Liver (tissue), 3 donors: ENCODE results near the gene ADCY7.

Experiments used
- FOXA1 ChIP-seq: IDR thresholded peaks from 2 replicates; pipeline ENCODE4 v1.6.1; 2016; ENCODE audit warnings: antibody characterized with exemption
- HNF4A ChIP-seq, 2 donors: conservative IDR thresholded peaks; 2 replicates each; pipeline ENCODE4 v1.6.1; 2016; ENCODE audit warnings: antibody characterized with exemption in 2 of 2, mild to moderate bottlenecking in 2 of 2
- TF ChIP-seq, protein P1 (sequence below): fragments of 150-350 bp; IDR thresholded peaks from 2 replicates; pipeline ENCODE4 v1.5.1; 2017; ENCODE audit warnings: improper control_type of control experiment, low read depth, low read length; ENCODE audit not compliant: missing input control
- donor health status: healthy.
- donor health status: healthy.

GRCh38 chr16:50273382-50273690 lies 7.0 kb downstream of the ADCY7 start:
- TF ChIP-seq, protein P1, sequence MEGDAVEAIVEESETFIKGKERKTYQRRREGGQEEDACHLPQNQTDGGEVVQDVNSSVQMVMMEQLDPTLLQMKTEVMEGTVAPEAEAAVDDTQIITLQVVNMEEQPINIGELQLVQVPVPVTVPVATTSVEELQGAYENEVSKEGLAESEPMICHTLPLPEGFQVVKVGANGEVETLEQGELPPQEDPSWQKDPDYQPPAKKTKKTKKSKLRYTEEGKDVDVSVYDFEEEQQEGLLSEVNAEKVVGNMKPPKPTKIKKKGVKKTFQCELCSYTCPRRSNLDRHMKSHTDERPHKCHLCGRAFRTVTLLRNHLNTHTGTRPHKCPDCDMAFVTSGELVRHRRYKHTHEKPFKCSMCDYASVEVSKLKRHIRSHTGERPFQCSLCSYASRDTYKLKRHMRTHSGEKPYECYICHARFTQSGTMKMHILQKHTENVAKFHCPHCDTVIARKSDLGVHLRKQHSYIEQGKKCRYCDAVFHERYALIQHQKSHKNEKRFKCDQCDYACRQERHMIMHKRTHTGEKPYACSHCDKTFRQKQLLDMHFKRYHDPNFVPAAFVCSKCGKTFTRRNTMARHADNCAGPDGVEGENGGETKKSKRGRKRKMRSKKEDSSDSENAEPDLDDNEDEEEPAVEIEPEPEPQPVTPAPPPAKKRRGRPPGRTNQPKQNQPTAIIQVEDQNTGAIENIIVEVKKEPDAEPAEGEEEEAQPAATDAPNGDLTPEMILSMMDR: no peak
- TF ChIP-seq FOXA1 (no peak), HNF4A (conservative IDR thresholded peaks at IDR 0.05) (no peak)
